MM.1S (cell line): Measurements from ENCODE around the gene TMEM33.
A peak's percentile ranks its signal among the peaks of the same experiment; 100 is the strongest.

Experiments
- DNase-seq: peaks from one replicate; pipeline ENCODE4 v3.0.0-alpha.2; 2015
- H2AFZ ChIP-seq: fragments of 300-600 bp; sonication (generic); 2 replicates; pipeline ENCODE4 v1.6.0; 2016; ENCODE audit warnings: antibody characterized with exemption, low read length
- H3F3A ChIP-seq: fragments of 300-600 bp; sonication (generic); 2 replicates; pipeline ENCODE4 v1.6.1; 2016; ENCODE audit warnings: mild to moderate bottlenecking, antibody characterized with exemption, low read length, moderate library complexity, mixed read lengths; ENCODE audit not compliant: insufficient read depth
- H3K27ac ChIP-seq: fragments of 300-600 bp; sonication (generic); 2 replicates; pipeline ENCODE4 v1.5.1; 2016; ENCODE audit warnings: mild to moderate bottlenecking, low read length
- H3K27me3 ChIP-seq: fragments of 300-600 bp; sonication (generic); replicated peaks from 2 replicates; pipeline ENCODE4 v1.6.0; 2016; ENCODE audit warnings: low read length; ENCODE audit not compliant: insufficient read depth
- H3K36me3 ChIP-seq: fragments of 300-600 bp; sonication (generic); replicated peaks from 2 replicates; pipeline ENCODE4 v1.6.1; 2016; ENCODE audit warnings: mild to moderate bottlenecking, low read length, mixed read lengths; ENCODE audit not compliant: insufficient read depth
- H3K4me1 ChIP-seq: fragments of 300-600 bp; sonication (generic); 2 replicates; pipeline ENCODE4 v1.6.1; 2016; ENCODE audit warnings: low read length, mixed read lengths
- H3K4me2 ChIP-seq: fragments of 300-600 bp; sonication (generic); 2 replicates; pipeline ENCODE4 v1.6.0; 2016; ENCODE audit warnings: low read depth, low read length
- H3K4me3 ChIP-seq: fragments of 300-600 bp; sonication (generic); 2 replicates; pipeline ENCODE4 v1.5.1; 2016; ENCODE audit warnings: low read length, mixed read lengths
- H3K79me2 ChIP-seq: fragments of 300-600 bp; sonication (generic); 2 replicates; pipeline ENCODE4 v1.6.1; 2016; ENCODE audit warnings: mixed run types, low read length, mixed read lengths
- H3K9ac ChIP-seq: fragments of 300-600 bp; sonication (generic); 2 replicates; pipeline ENCODE4 v1.6.1; 2016; ENCODE audit warnings: low read length, mixed read lengths
- H3K9me2 ChIP-seq: fragments of 300-600 bp; sonication (generic); replicated peaks from 2 replicates; pipeline ENCODE4 v1.6.1; 2016; ENCODE audit warnings: mild to moderate bottlenecking, low read length, mixed read lengths; ENCODE audit not compliant: insufficient read depth
- H3K9me3 ChIP-seq: fragments of 300-600 bp; sonication (generic); replicated peaks from 2 replicates; pipeline ENCODE4 v1.6.1; 2016; ENCODE audit warnings: mild to moderate bottlenecking, low read length, mixed read lengths; ENCODE audit not compliant: insufficient read depth
- H4K20me1 ChIP-seq: fragments of 300-600 bp; sonication (generic); 2 replicates; pipeline ENCODE4 v1.6.1; 2016; ENCODE audit warnings: mild to moderate bottlenecking, low read length, moderate library complexity, mixed read lengths; ENCODE audit not compliant: insufficient read depth
- CTCF ChIP-seq: fragments of 300-600 bp; sonication (generic); IDR thresholded peaks from 2 replicates; pipeline ENCODE4 v1.5.1; 2016; ENCODE audit warnings: antibody characterized with exemption, low read length, mixed read lengths
- EZH2 ChIP-seq: fragments of 300-600 bp; sonication (generic); optimal IDR thresholded peaks from 2 replicates; pipeline ENCODE3; 2017; ENCODE audit warnings: low read depth, mild to moderate bottlenecking, antibody characterized with exemption, low read length, mixed read lengths
- EZH2phosphoT487 ChIP-seq: fragments of 300-600 bp; sonication (generic); IDR thresholded peaks from 2 replicates; pipeline ENCODE4 v1.6.1; 2018; ENCODE audit warnings: antibody characterized with exemption, low read length

TMEM33 gene

GRCh38 chr4:41989994-41990364 lies 54.8 kb downstream of the TMEM33 start:
- no peak for DNase-seq
- Histone ChIP-seq H4K20me1 (no peaks in the 10 kb centered on the region), H3K27me3 (no peaks in the 10 kb centered on the region), H3K36me3 (no peaks in the 10 kb centered on the region), H3K4me3 (peak overlapping the region; percentile 100), H3K27ac (peak overlapping the region; percentile 49; the same call in 1 of the 2 replicates), H3K9ac (peak overlapping the region; percentile 93; the same call in 1 of the 2 replicates), H3F3A (0 out of 2 replicates have a peak, but pooled peaks cover 3% of the 10 kb centered on the region), H2AFZ (peak overlapping the region; percentile 85), H3K4me2 (peak overlapping the region; percentile 83), H3K4me1 (peaks cover 5% of the 10 kb centered on the region; the same call in 1 of the 2 replicates), H3K79me2 (peaks cover 23% of the 10 kb centered on the region), H3K9me2 (no peaks in the 10 kb centered on the region), H3K9me3 (no peaks in the 10 kb centered on the region)
- TF ChIP-seq EZH2 (no peak), CTCF (no peak), EZH2phosphoT487 (no peak)

GRCh38 chr4:41990365-41991111 lies 55.3 kb downstream of the TMEM33 start, which contains the start of gene SLC30A9:
Gene SLC30A9, plus strand, starts transcription at chr4:41990530. Its CDS starts 122 bp downstream, at chr4:41990652.
- Histone ChIP-seq H3K79me2 (peaks cover 23% of the 10 kb centered on the region), H3K4me3 (peak within 1 kb of the TSS; percentile 100), H3K9ac (peak within 1 kb of the TSS; percentile 93), H2AFZ (peak within 1 kb of the TSS; percentile 85), H3K9me2 (no peaks in the 10 kb centered on the region), H4K20me1 (no peaks in the 10 kb centered on the region), H3K4me2 (peak within 1 kb of the TSS; percentile 91), H3K9me3 (no peaks in the 10 kb centered on the region), H3K36me3 (no peaks in the 10 kb centered on the region), H3F3A (0 out of 2 replicates have a peak, but pooled peaks cover 3% of the 10 kb centered on the region), H3K27ac (peak within 1 kb of the TSS; percentile 49; the same call in 1 of the 2 replicates), H3K27me3 (no peaks in the 10 kb centered on the region), H3K4me1 (peaks cover 5% of the 10 kb centered on the region; the same call in 1 of the 2 replicates)
- TF ChIP-seq CTCF (peak; percentile 40), EZH2phosphoT487 (no peak), EZH2 (no peak)
- peak; percentile 97 for DNase-seq

GRCh38 chr4:41991916-41992767 lies 56.9 kb downstream of the TMEM33 start:
- DNase-seq, result no peak
- TF ChIP-seq EZH2phosphoT487 (no peak), EZH2 (no peak), CTCF (no peak)
- Histone ChIP-seq H3K36me3 (no peaks in the 10 kb centered on the region), H3K9ac (no peak overlapping the region), H4K20me1 (no peaks in the 10 kb centered on the region), H3K79me2 (peaks cover 23% of the 10 kb centered on the region), H3K4me2 (no peak overlapping the region), H3K27me3 (no peaks in the 10 kb centered on the region), H3K4me3 (no peak overlapping the region), H3F3A (0 out of 2 replicates have a peak, but pooled peaks cover 3% of the 10 kb centered on the region), H2AFZ (no peak overlapping the region), H3K4me1 (peaks cover 5% of the 10 kb centered on the region; the same call in 1 of the 2 replicates), H3K9me2 (no peaks in the 10 kb centered on the region), H3K9me3 (no peaks in the 10 kb centered on the region), H3K27ac (no peak overlapping the region)
